ENCODE measurements around the gene DNHD1.

GRCh38 chr11:6452219-6452618 is 44.9 kb upstream of the DNHD1 start:
- TF ChIP-seq CTCF (IDR thresholded peaks at IDR 0.05) (no peak), TCF7L2 (IDR thresholded peaks at IDR 0.05; ENCODE audit: low read depth, low read length) (no peak), SIN3A (IDR thresholded peaks at IDR 0.05; ENCODE audit: borderline replicate concordance, insufficient read depth, low read depth, low read length) (no peak), POLR2AphosphoS5 (IDR thresholded peaks at IDR 0.05; ENCODE audit: low read depth, low read length) (no peak)

All from Panc1 (cell line).